Measurements from ENCODE around the gene SCAP.
A peak's percentile ranks its signal among the peaks of the same experiment; 100 is the strongest.
"Not testable (repeated sequence)": the region's sequence is repeated elsewhere in the genome, so short reads cannot be mapped to it uniquely, and the experiment has no call there.

The SCAP gene

DNA sequence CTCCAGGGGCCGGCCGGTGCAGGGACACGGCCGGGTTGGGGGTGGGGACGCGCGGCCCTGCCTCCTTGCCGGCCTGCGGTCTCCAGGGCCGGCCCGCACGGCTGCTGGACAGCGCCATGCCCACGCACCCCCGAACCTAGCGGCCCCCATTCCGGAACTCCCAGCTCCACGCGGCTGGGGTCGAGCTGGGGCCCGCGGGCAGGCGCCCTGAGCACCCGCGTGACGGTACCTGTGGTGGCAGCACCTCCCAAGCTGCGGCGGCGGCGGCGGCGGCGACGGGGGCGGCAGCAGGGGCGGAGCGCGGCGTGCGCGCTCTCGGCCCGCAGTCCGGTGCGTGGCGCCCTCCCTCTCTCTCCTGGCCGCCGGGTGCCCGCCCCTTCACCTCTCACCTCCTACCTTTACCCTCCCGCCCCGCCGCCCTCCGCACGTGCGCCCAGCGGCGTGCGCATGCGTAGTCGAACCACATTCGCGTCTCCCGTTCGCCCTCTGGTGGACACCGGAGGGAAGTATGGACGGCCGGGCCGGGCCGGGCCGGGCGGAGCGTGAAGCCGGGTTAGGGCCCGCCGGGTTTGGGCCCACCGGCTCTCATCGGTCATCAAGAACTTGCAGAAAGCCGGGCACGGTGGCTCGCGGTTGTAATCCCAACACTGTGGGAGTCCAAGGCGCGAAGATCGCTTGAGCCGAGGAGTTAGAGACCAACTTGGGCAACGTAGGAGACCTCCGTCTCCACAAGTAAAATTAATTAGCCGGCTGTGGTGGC, at the start of gene SCAP:
Gene SCAP, minus strand, starts transcription at position 372 of the 760 bp plus-strand sequence. CDS start 32,948 bp downstream, outside the sequence.
- DNase-seq (ENCODE audit: low spot score): peak; percentile 97

- no peak for DNase-seq (ENCODE audit: low spot score)
Measured at GRCh38 chr3:47523310-47524073, 47.8 kb upstream of the SCAP start.

DNA sequence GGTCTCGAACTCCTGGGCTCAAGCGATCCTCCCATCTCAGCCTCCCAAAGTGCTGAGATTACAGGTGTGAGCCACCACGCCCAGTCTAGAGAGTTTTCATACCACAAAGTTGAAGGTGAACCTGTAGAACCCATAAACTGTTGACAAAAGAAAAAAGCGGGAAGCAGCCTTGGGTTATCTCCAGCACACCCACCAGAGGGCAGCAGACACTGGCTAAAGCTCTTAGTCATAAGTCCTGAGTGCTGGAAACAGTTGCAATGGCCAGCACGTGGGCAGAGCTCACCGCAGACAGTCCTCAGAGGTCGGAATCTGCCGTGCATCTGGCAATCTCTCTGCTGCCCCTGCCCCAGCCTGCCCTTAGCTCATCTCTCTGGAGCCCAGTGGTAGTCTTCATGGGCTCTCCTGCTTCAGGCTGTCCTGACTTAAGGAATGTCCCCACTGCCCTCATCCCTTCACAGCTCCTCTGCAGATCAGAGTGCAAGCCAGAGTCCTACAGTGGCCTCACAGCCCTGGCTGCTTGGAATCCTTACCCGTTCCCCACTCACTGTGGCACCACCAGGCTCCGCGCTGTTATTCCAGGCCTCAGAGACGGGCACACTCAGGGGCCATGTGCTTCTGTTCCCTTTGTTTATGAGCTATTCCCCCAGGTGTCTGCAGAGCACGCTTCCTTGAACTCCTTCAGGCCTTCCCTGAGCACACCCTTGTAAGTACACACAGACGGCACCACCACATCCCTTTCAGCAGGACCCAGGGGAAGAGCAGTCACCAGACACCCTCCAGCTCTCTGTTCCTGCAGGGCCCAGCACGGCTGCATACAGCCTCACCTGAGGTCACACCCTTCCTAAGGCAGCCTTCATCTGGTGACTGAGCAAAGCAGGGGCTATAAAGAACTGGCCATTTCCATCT, 46.6 kb upstream of the SCAP start:
- peak; percentile 85 for DNase-seq (ENCODE audit: low spot score)

DNA sequence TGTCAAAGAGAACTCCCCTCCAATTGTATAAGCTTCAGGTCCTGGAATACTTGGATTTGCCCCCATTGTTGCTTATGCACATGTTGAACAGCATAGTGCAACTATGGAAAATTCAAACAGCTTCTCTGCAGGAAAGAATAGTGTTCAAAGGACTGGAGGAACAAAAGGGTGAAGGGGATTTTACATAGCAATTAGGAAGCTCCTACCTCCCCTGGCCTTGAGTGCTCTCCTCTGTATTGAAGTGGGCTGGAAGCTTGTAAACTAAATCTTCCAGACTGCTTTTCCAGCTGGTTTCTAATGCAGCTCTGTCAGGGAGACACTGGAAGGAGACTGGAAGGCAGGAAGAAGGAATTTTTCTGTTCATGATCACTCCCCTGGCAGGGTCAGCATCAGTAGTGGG, 45.0 kb upstream of the SCAP start:
- no peak for DNase-seq (ENCODE audit: low spot score)

GRCh38 chr3:47517937-47518336, 42.2 kb upstream of the SCAP start:
- DNase-seq (ENCODE audit: low spot score): no peak

GRCh38 chr3:47515864-47516319, 40.2 kb upstream of the SCAP start:
- peak; percentile 37 for DNase-seq (ENCODE audit: low spot score)

DNA sequence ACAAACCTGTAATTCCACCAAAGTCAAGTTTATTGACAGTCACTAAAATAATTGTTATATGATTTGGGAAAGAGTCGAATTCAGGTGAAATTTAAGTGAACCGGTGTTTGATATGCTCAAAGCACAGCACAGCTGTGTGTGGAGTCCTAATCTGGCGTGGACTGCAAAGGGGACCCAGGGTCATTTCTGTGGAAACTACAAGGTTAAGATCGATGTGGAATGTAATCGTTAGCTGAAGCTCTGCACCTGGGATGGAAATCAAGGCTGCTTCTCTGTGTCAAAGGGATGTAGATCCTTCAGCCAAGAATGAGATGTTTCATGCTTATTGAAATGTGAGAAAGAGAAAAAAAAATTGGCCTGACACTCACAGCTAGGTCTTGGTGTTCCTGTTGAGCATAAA, 39.4 kb upstream of the SCAP start:
- DNase-seq (ENCODE audit: low spot score): no peak

DNA sequence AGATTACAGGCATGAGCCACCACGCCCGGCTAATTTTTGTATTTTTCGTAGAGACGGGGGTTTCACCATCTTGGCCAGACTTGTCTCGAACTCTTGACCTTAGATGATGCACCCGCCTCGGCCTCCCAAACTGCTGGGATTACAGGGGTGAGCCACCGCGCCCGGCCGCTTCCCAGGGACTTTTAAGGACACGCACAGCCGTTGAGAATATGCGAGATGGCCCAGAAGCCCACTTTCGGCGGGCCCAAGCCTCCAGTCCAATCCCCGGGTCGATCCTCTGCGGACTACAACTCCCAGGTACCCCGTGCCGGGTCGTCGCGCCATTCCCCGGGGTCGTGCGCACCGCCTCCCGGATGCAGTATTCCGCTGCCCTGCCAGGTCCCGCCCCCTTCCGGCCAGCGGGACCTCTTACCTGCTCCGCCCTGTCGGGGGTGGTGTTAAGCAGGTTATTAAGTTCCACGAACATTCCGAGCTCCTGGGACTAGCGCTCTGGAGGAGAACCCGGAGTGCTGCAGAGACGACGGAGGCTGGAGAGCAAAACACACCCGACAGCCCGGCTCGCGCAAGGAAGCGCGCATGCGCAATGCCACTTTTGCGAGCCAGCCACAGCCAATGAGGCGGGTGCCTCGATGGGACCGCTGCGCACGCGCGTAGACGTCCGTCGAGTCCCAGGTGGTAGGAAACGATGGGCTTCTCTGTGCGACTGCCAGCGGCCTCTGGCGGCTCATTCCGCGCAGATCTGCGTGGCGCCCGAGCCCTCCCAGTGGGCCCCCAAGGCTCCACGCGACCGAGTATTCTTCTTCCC, 37.6 kb upstream of the SCAP start, which contains the start of gene ELP6:
Gene ELP6, minus strand, starts transcription at position 588 of the 805 bp plus-strand sequence. Its CDS starts 122 bp downstream, at position 466.
- peak; percentile 98 for DNase-seq (ENCODE audit: low spot score)

DNA sequence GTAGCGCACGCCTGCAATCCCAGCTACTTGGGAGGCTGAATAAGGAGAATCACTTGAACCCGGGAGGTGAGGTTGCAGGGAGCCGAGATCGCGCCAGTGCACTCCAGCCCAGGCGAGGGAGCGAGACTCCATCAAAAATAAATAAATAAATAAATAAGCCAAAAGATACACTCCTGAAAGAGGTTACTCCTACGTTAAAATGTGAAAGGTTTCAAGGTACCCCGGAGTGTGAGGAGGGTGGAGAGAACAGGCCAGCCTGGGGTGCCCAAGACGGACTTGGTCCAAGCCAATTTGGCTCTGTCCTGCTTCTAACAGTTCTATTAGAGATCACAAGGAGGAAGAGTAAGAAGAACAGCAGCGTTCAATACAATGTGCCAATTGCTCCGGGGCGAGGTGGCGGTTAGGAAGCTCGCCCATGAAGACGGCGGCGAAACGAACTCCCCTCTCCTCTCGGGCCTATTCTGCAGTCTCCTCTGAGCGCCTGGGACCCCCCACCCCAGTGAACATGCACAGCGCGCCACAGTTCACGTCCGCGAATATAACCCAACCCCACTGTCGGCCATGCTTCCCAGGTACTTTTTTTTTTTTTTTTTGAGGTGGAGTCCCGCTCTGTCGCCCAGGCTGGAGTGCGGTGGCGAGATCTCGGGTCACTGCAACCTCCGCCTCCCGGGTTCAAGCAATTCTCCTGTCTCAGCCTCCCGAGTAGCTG, 36.8 kb upstream of the SCAP start:
- peak; percentile 46 for DNase-seq (ENCODE audit: low spot score)

DNA sequence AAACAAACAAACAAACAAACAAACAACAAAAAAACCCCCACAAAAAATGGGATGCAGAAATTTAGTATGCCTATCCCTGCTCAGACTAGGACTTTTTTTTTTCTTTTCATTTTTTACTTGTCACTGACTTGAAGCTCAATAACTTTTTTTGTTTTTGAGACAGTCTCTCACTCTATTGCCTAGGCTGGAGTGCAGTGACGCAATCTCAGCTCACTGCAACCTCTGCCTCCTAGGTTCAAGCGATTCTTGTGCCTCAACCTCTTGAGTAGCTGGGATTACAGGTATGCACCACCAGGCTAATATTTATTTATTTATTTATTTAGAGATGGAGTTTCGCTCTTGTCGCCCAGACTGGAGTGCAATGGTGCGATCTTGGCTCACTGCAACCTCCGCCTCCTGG, 29.5 kb upstream of the SCAP start:
- DNase-seq (ENCODE audit: low spot score): not testable (repeated sequence)

GRCh38 chr3:47504113-47504512, 28.4 kb upstream of the SCAP start:
- no peak for DNase-seq (ENCODE audit: low spot score)

- no peak for DNase-seq (ENCODE audit: low spot score)
Measured at GRCh38 chr3:47503033-47503432, 27.3 kb upstream of the SCAP start.

- no peak for DNase-seq (ENCODE audit: low spot score)
Measured at GRCh38 chr3:47496892-47497291, 21.2 kb upstream of the SCAP start.

- DNase-seq (ENCODE audit: low spot score): no peak
Measured at GRCh38 chr3:47495886-47496285, 20.1 kb upstream of the SCAP start.

DNA sequence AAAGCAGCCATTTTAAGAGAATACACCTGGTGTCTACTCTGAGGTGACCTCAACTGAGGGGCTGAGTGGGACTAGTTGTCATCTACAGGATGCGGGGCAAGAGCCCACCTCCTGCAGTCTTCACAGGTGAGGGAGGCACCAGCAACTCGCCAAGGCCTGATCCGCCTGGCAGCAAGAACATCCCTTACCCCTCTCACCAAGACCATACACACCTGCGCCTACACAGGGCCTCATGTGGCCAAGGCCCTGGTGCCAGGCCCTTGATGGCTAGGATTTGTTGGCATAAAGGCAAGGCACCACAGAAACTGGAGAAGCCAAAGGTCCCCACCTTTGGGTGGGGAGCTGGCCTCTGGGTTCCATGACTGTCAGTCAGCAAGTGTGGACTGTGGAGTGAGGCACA, 19.4 kb upstream of the SCAP start:
- DNase-seq (ENCODE audit: low spot score): no peak

DNA sequence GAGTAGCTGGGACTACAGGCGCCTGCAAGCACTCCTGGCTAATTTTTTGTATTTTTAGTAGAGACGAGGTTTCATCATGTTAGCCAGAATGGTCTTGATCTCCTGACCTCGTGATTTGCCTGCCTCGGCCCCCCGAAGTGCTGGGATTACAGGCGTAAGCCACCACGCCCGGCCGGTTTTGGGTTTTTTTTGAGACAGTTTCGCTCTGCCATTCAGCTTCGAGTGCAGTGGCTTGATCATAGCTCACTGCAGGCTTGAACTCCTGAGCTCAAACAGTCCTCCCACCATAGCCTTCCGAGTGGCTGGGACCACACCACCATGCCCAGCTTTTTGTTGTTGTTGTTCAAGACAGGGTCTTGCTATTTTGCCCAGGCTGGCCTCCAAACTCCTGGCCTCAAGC, 16.0 kb upstream of the SCAP start:
- no peak for DNase-seq (ENCODE audit: low spot score)

- no peak for DNase-seq (ENCODE audit: low spot score)
Measured at GRCh38 chr3:47491186-47491585, 15.4 kb upstream of the SCAP start.

DNA sequence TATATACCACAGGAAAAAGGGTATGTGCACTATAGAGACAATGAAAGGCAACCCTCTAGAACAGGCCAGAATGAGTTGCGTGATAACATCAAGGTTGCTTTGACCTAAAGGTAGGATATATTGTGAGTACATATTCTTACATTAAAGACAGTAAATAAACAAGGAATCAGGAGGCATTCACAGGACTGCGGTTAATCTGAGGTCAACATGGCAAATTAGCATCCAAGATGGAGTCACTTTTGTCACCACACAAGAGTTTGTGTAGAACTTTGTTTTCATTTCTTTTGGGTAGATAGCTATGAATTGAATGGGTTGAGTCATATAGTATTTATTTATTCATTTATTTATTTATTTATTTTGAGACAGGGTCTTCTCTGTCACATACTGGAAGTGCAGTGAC, 11.5 kb upstream of the SCAP start:
- DNase-seq (ENCODE audit: low spot score): no peak

DNA sequence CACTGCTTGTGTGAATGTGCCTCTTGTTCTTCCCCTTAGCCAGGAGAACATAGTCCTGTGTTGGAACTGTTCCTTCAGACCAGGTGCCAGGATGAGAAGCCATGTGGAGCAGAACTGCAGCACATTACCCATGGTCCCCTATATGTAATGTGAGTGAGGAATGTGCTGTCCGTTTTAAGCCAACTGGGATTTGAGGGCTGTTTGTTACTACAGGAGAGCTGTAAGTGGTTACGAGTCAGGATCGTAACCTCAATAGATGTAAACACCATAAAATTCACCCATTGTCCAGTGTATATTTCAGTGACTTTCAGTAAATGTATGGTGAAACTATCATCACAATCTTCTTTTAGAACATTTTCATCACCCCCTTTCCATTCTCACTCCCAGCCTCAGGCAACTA, 10.1 kb upstream of the SCAP start:
- DNase-seq (ENCODE audit: low spot score): no peak

- DNase-seq (ENCODE audit: low spot score): no peak
Measured at GRCh38 chr3:47482366-47482765, 6.6 kb upstream of the SCAP start.

GRCh38 chr3:47481763-47482162, 6.0 kb upstream of the SCAP start:
- not testable (repeated sequence) for DNase-seq (ENCODE audit: low spot score)

Data from D341Med (cell line).